Stimulated activated CD4-positive, alpha-beta T cell treated with anti-CD3 and anti-CD28 coated beads, Interleukin-15, amount 100 ng/mL, for 24 hours (primary cell): Measurements from ENCODE around the gene HDAC10.
A peak's percentile ranks its signal among the peaks of the same experiment; 100 is the strongest.

Experiments
- DNase-seq: peaks from one replicate; pipeline ENCODE4 v3.0.0-alpha.2; 2020

Gene HDAC10

GRCh38 chr22:50253046-50253915, 2.2 kb upstream of the HDAC10 start:
- no peak for DNase-seq

DNA sequence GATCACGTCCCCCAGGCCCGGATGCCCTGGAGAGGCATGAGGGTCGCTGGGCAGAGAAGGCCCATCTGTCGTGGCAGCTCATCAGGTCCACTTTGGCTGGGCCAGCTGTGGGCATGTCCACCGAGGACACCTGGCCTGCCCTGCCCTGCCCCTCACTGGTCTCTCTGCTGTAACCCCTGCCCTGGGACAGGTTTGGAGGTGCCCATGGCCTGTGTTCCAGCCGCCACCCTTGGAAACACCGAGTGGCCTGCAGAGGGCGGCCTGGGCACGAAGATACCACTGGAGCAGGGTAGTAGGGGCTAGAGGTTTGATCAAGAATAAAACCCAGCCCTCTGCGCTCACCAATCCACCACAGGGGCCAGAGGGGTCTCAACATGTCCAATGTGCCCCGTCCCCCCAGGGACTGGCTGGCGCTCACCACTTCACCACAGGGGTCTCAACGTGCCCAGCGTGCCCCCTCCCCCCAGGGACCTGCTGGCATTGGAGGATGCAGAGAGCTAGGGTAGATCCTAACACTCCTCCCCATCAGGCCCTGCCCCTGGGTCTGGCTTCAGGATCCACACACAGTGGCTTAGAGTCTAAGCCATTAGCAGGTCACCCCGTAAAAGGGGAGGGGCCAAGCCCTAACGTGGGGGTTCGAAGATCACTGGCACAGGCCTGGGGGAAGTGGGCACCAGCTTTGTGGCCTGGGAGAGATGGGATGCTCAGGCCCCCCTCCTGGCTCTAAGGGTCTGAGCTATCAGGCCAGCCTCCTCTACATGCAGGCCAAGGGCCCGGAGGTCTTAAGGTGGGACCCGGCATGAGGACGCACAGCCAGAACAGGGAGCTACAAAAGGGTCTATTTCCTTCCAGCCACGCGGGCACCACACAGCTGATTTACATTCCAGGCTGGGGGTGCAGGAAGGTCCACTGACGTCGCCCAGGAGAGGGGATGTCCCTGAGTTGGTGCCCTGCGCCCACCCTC, 1.3 kb upstream of the HDAC10 start:
- DNase-seq = peak; percentile 78

DNA sequence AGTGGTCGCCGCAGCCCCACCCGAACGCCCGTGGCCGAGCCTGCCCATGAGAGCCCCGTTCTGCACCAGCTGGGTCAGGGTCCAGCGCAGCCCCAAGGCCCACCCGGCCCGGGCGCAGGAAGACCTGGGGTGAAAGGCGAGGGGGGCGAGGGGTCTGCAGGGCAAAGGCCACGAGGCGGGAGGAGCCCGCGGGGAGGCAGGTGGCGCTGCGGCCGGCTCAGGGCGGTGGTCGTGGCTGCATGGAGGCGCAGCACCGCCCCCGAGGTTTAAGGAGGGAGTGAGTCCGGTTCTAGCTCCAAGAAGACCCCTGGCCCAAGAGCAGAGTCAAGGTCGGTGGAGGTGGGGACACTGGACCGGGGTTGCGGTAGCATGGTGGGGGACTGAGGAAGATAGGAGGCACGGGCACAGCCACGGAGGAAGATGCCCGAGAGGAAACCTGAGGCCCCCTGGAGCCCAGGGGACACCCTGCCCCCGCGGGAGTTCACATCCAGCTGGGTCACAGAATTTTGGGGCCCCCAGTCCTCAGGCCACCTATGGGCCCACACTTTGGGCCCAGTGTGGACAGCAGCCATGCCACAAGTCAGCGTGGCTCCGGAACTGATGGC, 514 bp upstream of the HDAC10 start:
- no peak for DNase-seq

- DNase-seq = no peak
Observed at GRCh38 chr22:50250249-50250554, 863 bp downstream of the HDAC10 start.

GRCh38 chr22:50249341-50250248, 1.5 kb downstream of the HDAC10 start:
- DNase-seq = no peak

DNA sequence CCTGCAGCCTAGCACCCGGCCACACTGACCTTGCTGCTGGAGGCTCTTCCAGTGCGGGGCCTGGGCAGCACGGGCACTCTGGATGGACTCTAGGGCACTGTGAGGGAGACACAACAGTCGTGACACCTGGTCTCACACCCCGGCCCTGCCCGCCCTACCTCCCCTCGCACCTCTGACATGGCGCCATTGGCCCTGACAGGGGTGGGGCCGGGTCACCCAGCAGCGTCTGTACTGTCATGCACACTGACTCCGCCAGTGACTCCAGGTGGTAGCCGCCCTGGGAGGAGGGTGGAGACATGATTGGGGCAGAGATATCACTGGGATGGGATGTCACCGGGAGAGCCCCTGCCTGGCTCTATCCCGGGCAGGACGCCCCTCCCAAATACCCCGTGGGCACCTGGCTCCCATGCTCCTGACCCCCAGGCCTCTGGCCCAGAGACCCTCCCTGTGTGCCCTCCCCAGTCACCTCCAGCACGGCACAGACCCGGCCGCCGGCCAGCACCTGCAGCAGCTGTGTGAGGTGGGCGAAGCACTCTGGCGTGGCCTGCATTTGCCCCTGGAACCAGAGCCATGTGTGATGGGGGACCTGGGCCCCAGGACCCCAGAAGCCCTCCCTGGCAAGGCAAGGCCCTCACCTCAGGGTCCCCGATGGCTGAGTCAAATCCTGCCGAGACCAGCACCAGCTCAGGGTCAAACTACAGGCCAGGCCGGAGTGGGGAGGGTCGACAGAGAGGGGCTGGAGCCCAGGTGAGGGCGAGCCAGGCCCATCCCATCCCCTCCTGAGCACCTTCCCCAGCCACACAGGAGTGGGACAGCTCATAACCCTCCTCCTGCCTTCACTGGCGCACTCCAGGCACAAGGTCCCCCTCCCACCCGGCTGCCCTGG, 2.6 kb downstream of the HDAC10 start:
- DNase-seq = no peak

- peak; percentile 40 for DNase-seq
Observed at GRCh38 chr22:50247748-50248147, 3.3 kb downstream of the HDAC10 start.

DNA sequence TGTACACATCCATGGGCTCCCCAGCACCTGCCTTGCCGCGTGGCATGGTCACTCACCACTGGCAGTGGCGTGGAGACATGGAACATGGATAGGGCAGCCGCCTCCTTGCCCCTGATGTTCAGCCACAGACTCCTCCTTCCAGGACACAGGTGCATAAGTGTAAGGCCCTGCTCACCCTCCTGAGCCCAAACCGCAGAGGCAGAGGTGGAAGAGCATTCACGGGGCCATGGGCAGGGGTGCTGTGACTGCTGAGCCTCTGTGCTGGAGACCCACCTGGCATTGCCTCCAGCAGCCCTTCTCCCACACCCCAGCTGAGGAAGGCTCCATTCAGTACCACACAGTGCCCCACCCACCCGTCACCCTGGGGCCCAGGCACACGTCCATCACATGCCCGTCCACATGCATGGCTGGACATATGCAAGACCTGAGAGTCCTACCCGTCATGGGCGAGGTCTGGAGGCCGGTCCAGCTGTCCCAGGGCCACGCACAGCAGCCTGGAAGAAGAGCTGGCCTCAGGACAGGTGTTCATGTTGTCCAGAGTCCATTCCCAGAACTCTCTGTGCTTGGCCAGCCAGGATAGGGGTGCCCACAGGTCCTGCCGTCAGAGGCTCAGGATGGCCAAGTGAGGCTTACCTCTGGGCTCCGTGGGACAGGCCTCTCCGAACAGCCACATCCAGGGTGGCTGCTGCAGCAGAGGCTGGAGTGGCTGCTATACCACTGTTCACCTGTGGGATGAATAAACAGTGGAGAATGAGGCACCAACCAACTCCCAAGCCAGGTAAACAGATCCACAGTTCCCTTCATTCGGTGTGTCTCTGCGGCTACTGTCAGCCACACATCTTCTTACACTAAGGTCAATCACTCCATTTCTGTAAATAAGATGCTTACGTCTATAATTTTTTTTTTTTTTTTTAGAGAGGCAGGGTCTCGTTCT, 4.6 kb downstream of the HDAC10 start:
- DNase-seq = no peak

DNA sequence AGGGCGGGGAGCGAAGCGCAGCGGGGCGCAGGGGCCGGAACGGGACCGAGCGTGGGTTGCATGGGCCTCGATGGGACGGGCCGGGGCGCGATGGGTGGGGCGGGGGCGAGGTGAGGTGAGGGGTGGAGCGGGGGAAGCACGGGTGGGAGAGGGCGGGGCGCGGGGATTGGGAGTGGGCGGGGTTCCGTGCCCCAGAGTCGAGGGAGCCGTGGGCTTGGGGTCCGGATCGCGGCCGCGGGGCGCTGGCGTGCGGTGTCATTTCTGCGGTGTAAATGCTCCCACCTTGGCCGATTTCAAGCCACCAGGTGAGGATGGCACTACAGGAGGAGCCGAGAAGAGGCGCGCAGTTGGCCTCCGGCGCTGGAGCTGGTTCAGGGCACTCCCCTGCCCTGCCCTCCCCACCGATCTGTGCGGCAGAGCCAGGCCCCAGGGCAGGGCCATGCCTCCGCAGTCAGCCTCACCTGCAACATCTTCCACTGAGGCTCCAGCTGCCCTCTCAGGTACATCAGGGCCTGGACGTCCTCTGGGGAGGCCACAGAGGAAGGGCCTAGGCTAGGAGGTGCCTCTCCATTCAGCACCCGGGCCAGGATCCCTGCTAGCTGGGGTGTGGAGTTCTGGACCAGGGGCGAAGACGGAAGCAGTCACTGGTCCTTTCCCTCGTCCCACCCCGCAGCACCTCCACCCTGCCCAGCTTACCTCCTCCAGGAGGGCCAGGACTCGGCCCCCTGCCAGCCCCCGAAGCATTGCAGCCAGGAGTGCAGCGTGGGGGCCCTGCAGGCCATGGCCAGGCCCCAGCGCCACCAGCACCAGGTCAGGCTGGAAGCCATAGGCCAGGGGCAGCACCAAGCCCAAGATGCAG, 5.6 kb downstream of the HDAC10 start:
- DNase-seq = no peak

DNA sequence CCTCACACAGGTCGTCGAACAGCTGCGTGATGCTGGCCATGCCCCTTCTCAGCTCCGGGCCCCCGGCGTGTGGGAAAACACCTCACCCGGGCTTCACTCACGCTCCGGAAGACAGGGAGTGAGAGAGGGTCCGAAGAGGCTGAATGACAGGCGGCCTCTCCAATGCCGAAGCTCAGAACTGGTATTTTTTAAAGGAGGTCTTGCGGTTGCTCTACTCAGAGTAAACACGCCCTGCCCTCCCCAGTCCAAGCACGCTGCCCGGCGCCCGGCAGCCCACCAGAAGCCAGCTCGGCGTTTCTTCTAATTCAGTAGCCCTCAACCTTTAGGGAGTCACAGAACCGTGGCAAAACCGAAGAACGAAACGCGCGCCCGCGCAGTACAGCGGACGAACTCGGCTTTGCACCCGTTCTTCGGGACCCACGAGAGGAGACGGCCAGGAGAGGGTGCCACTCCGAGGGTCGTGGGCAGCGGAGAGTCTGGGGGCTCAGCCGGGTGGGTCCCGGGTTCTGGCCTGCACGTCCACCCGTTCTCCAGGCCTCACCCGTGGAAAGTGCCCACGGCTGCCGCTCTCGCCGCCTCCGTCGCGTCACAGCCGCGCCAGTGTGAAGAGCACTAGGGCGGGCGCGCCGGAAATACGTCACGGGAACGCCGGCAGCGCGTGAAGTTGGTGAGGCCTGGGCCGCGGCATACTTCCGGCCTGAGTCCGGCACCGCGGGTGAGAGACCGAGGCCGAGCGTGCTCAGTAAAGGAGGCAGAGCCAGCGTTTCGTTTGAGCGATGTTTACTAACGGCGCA, 6.4 kb downstream of the HDAC10 start, which contains the start of gene TUBGCP6:
Gene TUBGCP6 (minus strand): TSS at position 604 of the 794 bp plus-strand sequence. CDS start 564 bp downstream, at position 40.
- DNase-seq = peak; percentile 96

DNA sequence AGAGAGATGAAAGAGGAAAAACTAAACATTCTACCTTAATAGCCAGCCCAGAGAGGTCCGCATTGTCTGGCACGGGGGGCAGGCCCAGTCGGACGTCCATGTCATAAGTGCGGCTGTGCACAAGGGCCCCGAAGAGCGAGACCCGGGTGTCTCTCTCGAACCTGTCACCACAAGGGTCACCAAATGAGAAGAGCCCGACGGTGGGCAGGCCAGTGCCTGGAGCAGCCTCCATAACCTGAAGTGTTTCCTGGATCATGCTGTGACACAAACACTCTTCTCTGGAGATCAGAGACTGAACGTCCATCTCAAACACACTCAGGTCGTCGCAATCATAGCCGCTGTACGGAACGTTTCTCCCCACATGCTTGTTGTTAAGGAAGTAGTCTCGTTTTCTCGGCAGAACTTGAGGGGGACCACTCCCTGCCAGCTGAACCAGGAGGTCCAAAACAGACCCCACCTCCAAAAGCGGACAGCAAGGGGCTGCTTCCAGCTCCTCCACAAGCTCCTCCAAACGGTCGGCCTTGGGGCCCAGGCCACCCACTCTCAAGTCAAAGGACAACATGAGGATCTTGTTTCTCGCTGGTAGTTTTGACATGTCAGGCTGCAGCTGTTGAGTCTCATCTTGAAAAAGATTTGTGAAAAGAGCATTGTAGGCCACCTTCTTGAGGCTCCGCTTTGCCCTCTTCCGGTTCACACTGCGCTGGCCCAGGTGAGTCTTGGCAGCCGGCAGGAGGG, 7.2 kb downstream of the HDAC10 start:
- no peak for DNase-seq

GRCh38 chr22:50242406-50242949, 8.6 kb downstream of the HDAC10 start:
- DNase-seq = no peak

DNA sequence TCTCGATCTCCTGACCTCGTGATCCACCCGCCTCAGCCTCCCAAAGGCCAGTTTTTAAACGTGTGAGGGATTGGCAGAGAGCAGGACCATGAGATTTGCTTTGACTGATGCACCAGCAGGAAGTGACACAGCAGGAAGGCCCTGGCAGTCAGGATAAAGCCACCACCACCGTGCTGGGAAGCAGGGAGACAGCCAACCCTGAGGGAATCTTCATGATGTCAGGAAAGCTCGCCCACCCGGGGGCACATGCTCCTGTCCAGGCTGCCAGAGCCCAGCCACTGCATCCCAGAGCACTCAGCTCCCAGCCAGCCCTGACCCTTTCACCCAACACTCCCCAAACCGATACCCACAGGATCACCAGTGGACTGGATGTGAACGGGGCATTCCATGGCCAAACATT, 12.3 kb downstream of the HDAC10 start:
- DNase-seq = no peak

DNA sequence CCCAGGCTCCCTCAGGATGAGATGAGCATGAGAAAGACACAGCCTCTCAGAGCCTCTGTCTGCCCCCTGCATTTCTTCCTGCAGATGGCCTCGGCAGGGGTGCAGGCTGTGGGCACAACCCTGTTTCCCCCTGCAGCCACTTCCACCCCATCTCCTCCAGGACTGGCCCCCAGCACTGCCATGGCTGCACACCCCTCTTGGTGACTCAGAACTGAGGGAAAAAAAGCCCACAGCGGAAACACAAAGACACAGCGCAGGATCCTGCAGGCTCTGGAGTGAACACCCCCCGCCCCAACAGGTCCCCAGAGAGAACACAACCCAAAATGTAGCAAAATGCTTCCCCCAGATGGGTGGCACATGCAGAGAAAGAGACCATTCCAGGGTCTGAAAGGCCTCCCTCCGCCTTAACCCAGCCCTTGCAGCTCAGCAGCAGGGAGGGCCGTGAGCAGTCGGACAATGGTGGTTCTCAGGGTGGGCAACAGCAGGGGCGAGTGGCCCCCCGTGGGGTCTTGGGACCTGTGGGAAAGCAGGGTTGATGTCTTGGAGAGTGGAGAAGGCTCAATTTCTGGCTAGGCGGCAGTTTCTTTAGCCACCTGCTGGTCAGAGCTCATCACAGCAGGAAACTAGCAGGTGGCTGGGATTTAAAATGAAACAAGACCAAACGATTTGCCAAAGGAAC, 14.2 kb downstream of the HDAC10 start:
- DNase-seq = no peak

GRCh38 chr22:50233223-50233622, 17.8 kb downstream of the HDAC10 start:
- DNase-seq = no peak

- no peak for DNase-seq
Observed at GRCh38 chr22:50232481-50233151, 18.4 kb downstream of the HDAC10 start.
